GM12878 (cell line): Measurements from ENCODE around the gene CBARP. TPM values are rescaled to one million over a fixed set of nuclear protein-coding genes. Genes with fewer than 3 reads are reported as not detected.

Experiments used
- ATAC-seq: fragments of 200-7000 bp; cut with Tn5 transposase; 3 replicates; pipeline ENCODE4 v1.9.1; 2020; ENCODE audit warnings: mild to moderate bottlenecking, moderate library complexity
- BruUV-seq: library from RNA; stranded (reverse); fragments of 400-500 nt; replicated peaks from 2 replicates; lab custom pipeline; 2021; lab: Mats Ljungman, UMichigan
- CTCF ChIA-PET: fragments of 300-600 bp; sonication (Branson Sonifier 250); formaldehyde crosslinking; extraction: SDS; loops from one replicate; lab custom pipeline; 2021; ENCODE audit warnings: inconsistent platforms; lab: Yijun Ruan, JAX
- POLR2A ChIA-PET: fragments of 350-600 bp; formaldehyde crosslinking; extraction: SDS; loops from one replicate; lab custom pipeline; 2021; ENCODE audit warnings: inconsistent platforms; lab: Charles Lee
- RAD21 ChIA-PET: fragments of 300-600 bp; sonication (Branson Sonifier 250); formaldehyde crosslinking; loops from one replicate; lab custom pipeline; 2023; ENCODE audit warnings: antibody characterized with exemption; ENCODE audit not compliant: unreplicated experiment; lab: Charles Lee
- SMC1A ChIA-PET: fragments of 300-600 bp; sonication (Branson Sonifier 250); formaldehyde crosslinking; loops from one replicate; lab custom pipeline; 2023; ENCODE audit not compliant: unreplicated experiment, uncharacterized antibody; lab: Charles Lee
- DNase-seq: peaks from one replicate; pipeline ENCODE4 v3.0.0-alpha.2; 2011; ENCODE audit warnings: low read depth, low spot score
- FAIRE-seq: peaks from 3 replicates; lab custom pipeline; 2011; peaks lifted over from hg19 to GRCh38; lab: Jason Lieb, UNC
- H2AFZ ChIP-seq: 2 replicates; pipeline ENCODE4 v1.6.0; 2011; ENCODE audit warnings: low read depth, low read length, control low read depth; ENCODE audit not compliant: control insufficient read depth
- H3K27ac ChIP-seq: 2 replicates; pipeline ENCODE4 v1.5.1; 2011; ENCODE audit warnings: control low read depth; ENCODE audit not compliant: control insufficient read depth, insufficient read depth
- H3K27me3 ChIP-seq, 2 experiments: replicated peaks in 1 of 2; 2 replicates each; pipeline versions ENCODE4 v1.6.0 to v1.6.1; 2011; ENCODE audit warnings: low read length in 1 of 2; ENCODE audit not compliant: control insufficient read depth in 2 of 2, insufficient read depth in 2 of 2
- H3K36me3 ChIP-seq, 2 experiments: 2 replicates each; pipeline ENCODE4 v1.5.1; 2011; ENCODE audit warnings: low read length in 1 of 2; ENCODE audit not compliant: control insufficient read depth in 2 of 2, insufficient read depth in 2 of 2
- H3K4me1 ChIP-seq: 2 replicates; pipeline ENCODE4 v1.6.1; 2011; ENCODE audit warnings: mild to moderate bottlenecking, low read length, moderate library complexity, mixed read lengths; ENCODE audit not compliant: control insufficient read depth, insufficient read depth
- H3K4me2 ChIP-seq: 2 replicates; pipeline ENCODE4 v1.6.0; 2011; ENCODE audit warnings: control low read depth; ENCODE audit not compliant: control insufficient read depth, insufficient read depth
- H3K4me3 ChIP-seq: fragments of 200-600 bp; sonication (generic); 2 replicates; pipeline ENCODE4 v1.5.1; 2016
- H3K79me2 ChIP-seq: 2 replicates; pipeline ENCODE4 v1.6.0; 2011; ENCODE audit warnings: low read length; ENCODE audit not compliant: control insufficient read depth, insufficient read depth
- H3K9ac ChIP-seq: 2 replicates; pipeline ENCODE4 v1.8.0; 2011; ENCODE audit warnings: low read length, control low read depth, mixed read lengths; ENCODE audit not compliant: control insufficient read depth, insufficient read depth
- H3K9me3 ChIP-seq: replicated peaks from 3 replicates; pipeline ENCODE4 v1.5.1; 2011; ENCODE audit warnings: mild to moderate bottlenecking, low read length; ENCODE audit not compliant: control insufficient read depth, insufficient read depth
- H4K20me1 ChIP-seq: 2 replicates; pipeline ENCODE4 v1.6.0; 2011; ENCODE audit not compliant: control insufficient read depth, insufficient read depth
- BMI1 ChIP-seq: fragments of 450-650 bp; IDR thresholded peaks from 2 replicates; pipeline ENCODE4 v1.6.1; 2016; ENCODE audit warnings: mild to moderate bottlenecking, moderate library complexity, borderline replicate concordance
- BRCA1 ChIP-seq: IDR thresholded peaks from 2 replicates; pipeline ENCODE4 v1.6.1; 2011; ENCODE audit warnings: low read depth, low read length, improper control_type of control experiment
- EP300 ChIP-seq, 2 experiments: fragments of 150-350 bp in 1 of 2; IDR thresholded peaks; 2 replicates each; pipeline ENCODE4 v1.6.1; 2011 to 2012; ENCODE audit warnings: low read depth in 2 of 2, low read length in 2 of 2, borderline replicate concordance in 1 of 2, improper control_type of control experiment in 1 of 2, inconsistent platforms in 1 of 2; ENCODE audit not compliant: control insufficient read depth in 1 of 2
- GABPA ChIP-seq: IDR thresholded peaks from 2 replicates; pipeline ENCODE4 v1.6.1; 2014; ENCODE audit warnings: antibody characterized with exemption, low read depth, mild to moderate bottlenecking, inconsistent platforms
- HDAC2 ChIP-seq: fragments of 200-600 bp; sonication (generic); IDR thresholded peaks from 2 replicates; pipeline ENCODE4 v1.6.1; 2017
- IRF4 ChIP-seq: IDR thresholded peaks from 2 replicates; pipeline ENCODE4 v1.6.1; 2011; ENCODE audit warnings: low read depth, low read length
- MYB ChIP-seq: fragments of 150-350 bp; IDR thresholded peaks from 2 replicates; pipeline ENCODE4 v1.6.1; 2014; ENCODE audit warnings: mild to moderate bottlenecking, low read depth, low read length, borderline replicate concordance
- REST ChIP-seq: IDR thresholded peaks from 2 replicates; pipeline ENCODE4 v1.6.1; 2012; ENCODE audit warnings: mild to moderate bottlenecking, low read depth, low read length
- SIN3A ChIP-seq: IDR thresholded peaks from 2 replicates; pipeline ENCODE4 v1.6.1; 2012; ENCODE audit warnings: low read depth, low read length, improper control_type of control experiment
- SIX5 ChIP-seq: IDR thresholded peaks from 2 replicates; pipeline ENCODE4 v1.6.1; 2011; ENCODE audit warnings: mild to moderate bottlenecking, low read depth, low read length, moderate library complexity; ENCODE audit not compliant: severe bottlenecking
- SMC3 ChIP-seq: IDR thresholded peaks from 2 replicates; pipeline ENCODE4 v1.6.1; 2011; ENCODE audit warnings: low read length, improper control_type of control experiment, borderline replicate concordance
- USF1 ChIP-seq: IDR thresholded peaks from 2 replicates; pipeline ENCODE4 v1.6.1; 2011; ENCODE audit warnings: borderline replicate concordance, low read depth, mild to moderate bottlenecking, moderate library complexity, mixed read lengths, low read length; ENCODE audit not compliant: insufficient read depth; ENCODE audit errors: extremely low read length
- ZNF274 ChIP-seq: IDR thresholded peaks from one replicate; pipeline ENCODE4 v1.8.0; 2011; ENCODE audit not compliant: insufficient read length, insufficient read depth
- WGBS: methylation state at CpG from one replicate; pipeline ENCODE4 v1.1.6; 2016; ENCODE audit warnings: low lambda C conversion rate; ENCODE audit not compliant: insufficient replicate concordance, insufficient coverage; ENCODE audit errors: missing lambda C conversion rate; 5-methylcytosine and 5-hydroxymethylcytosine counted together
- in situ Hi-C: fragments of 300-500 bp; cut with MboI; formaldehyde crosslinking; loops from 9 replicates; pipeline ENCODE4 v1.14.3; 2018; ENCODE audit warnings: mixed read lengths
- intact Hi-C: fragments of 100-400 bp; cut with micrococcal nuclease; formaldehyde crosslinking; loops from one replicate; pipeline ENCODE4 v1.14.2; 2022; ENCODE audit not compliant: unreplicated experiment
- polyA plus RNA-seq, 11 experiments: library from polyadenylated mRNA; depleted of rRNA in 4 of 11; unstranded in 6 of 11; stranded (reverse) in 5 of 11; fragments of >200 nt; fragmentation: Nextera tagmentation in 4 of 11; fragmentation: Illumina TruSeq in 1 of 11; extraction: Ambion mirVana in 4 of 11; extraction: Trizol in 1 of 11; gene quantifications; 1 replicate in 1 of 11; 2 replicates in 10 of 11; pipeline versions ENCODE4 v1.2.1 to v1.2.3, GENCODE V29; 2011 to 2016; ENCODE audit warnings: inconsistent platforms in 2 of 11, missing spikeins in 2 of 11, low read depth in 1 of 11
- total RNA-seq, 4 experiments: library from RNA; depleted of rRNA in 3 of 4; stranded (reverse); fragments of >200 nt in 3 of 4; fragmentation: Illumina TruSeq in 1 of 4; extraction: Trizol in 1 of 4; gene quantifications; 2 replicates each; pipeline versions ENCODE4 v1.2.1 to v1.2.3, GENCODE V29; 2013 to 2021
- TF ChIP-seq, protein P1 (sequence below): fragments of 450-650 bp; IDR thresholded peaks from 2 replicates; pipeline ENCODE4 v1.6.1; 2017; ENCODE audit warnings: mild to moderate bottlenecking, moderate library complexity

Gene CBARP
- total and polyA plus RNA-seq, 10 of the 15 experiments (the other 5 are each of a cell fraction or from before 2014, with no cell fraction given) = 0.04 to 0.59 (median 0.18) TPM; not detected in 3

DNA sequence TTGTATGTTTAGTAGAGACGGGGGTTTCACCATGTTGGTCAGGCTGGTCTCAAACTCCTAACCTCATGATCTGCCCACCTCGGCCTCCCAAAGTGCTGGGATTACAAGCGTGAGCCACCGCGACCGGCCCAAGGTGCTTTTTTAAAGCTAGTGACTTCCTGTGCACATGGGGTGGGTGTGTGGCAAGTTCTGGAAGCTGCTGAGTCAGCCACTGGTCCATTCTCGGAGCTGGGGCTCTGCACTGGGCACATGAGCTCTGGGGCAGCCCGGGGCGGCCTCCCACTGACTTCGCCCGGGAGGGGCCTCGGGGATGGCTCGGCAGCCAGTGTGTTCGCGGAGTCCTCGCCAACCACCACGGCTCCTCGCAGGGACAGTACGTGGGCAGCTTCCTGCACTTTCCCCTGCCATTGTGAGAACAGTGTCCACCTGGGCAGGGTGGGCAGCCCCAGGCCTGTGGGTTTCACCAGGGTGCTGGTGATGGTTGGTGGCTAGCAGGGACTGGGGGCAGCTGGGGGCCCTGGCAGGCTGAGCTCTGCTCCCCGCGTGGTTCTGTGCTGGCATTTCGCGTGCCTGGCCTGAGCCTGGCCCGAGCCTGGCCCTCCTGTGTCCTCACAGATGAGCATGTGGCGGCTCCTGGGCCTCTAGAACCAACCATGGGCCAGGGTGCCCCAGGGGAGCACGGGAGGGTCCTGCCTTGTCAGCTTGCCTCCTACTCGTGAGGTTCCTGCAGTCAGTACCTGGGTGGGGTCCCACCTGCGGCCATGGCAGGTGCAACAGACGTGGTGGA lies 12.2 kb downstream of the CBARP start:
- Histone ChIP-seq H3K4me1 (no peaks in the 10 kb centered on the region), H2AFZ (no peak overlapping the region), H3K79me2 (no peaks in the 10 kb centered on the region), H3K27me3 (no peaks in the 10 kb centered on the region), H3K4me3 (no peak overlapping the region), H3K27ac (no peak overlapping the region), H4K20me1 (no peaks in the 10 kb centered on the region), H3K36me3 (peaks cover 3 to 17% of the 10 kb centered on the region in 2 experiments; a peak in 3 of 4 replicates), H3K9ac (no peak overlapping the region), H3K4me2 (no peak overlapping the region), H3K9me3 (no peaks in the 10 kb centered on the region)
- in situ Hi-C loops = no loop called here
- BruUV-seq = no TSS peak
- TF ChIP-seq USF1 (no peak), ZNF274 (no peak), HDAC2 (no peak), SMC3 (no peak), REST (no peak), EP300 (IDR thresholded peaks at IDR 0.05; ENCODE audit: borderline replicate concordance in 1 of 2, control insufficient read depth in 1 of 2, low read depth in 2 of 2, low read length in 2 of 2) (no peak), IRF4 (no peak), SIX5 (no peak), MYB (no peak), BMI1 (no peak), GABPA (no peak), BRCA1 (no peak), SIN3A (no peak)
- TF ChIP-seq, protein P1, sequence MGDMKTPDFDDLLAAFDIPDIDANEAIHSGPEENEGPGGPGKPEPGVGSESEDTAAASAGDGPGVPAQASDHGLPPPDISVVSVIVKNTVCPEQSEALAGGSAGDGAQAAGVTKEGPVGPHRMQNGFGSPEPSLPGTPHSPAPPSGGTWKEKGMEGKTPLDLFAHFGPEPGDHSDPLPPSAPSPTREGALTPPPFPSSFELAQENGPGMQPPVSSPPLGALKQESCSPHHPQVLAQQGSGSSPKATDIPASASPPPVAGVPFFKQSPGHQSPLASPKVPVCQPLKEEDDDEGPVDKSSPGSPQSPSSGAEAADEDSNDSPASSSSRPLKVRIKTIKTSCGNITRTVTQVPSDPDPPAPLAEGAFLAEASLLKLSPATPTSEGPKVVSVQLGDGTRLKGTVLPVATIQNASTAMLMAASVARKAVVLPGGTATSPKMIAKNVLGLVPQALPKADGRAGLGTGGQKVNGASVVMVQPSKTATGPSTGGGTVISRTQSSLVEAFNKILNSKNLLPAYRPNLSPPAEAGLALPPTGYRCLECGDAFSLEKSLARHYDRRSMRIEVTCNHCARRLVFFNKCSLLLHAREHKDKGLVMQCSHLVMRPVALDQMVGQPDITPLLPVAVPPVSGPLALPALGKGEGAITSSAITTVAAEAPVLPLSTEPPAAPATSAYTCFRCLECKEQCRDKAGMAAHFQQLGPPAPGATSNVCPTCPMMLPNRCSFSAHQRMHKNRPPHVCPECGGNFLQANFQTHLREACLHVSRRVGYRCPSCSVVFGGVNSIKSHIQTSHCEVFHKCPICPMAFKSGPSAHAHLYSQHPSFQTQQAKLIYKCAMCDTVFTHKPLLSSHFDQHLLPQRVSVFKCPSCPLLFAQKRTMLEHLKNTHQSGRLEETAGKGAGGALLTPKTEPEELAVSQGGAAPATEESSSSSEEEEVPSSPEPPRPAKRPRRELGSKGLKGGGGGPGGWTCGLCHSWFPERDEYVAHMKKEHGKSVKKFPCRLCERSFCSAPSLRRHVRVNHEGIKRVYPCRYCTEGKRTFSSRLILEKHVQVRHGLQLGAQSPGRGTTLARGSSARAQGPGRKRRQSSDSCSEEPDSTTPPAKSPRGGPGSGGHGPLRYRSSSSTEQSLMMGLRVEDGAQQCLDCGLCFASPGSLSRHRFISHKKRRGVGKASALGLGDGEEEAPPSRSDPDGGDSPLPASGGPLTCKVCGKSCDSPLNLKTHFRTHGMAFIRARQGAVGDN = no peak
- intact Hi-C loops = no loop called here
- DNase-seq = no peak
- ChIA-PET CTCF (interaction anchor here (0.6 to 1.7 kb wide), 2 partner anchors 112 to 224 kb away, joined by 4 to 7 read pairs; no protein-coding TSS in a partner anchor), SMC1A (no interaction called here), RAD21 (no interaction called here), POLR2A (no interaction called here)
- WGBS = 80% methylated on average over 29 of the region's 29 CpGs
- no peak for FAIRE-seq
- no peak for ATAC-seq
